Medulla oblongata (tissue), 1 donor: Measurements from ENCODE around the gene SFMBT1.
"Not testable (repeated sequence)": the region's sequence is repeated elsewhere in the genome, so short reads cannot be mapped to it uniquely, and the experiment has no call there.

Experiments
- DNase-seq: peaks from one replicate; pipeline ENCODE4 v3.0.0-alpha.2; 2015; ENCODE audit errors: extremely low spot score

Gene SFMBT1

GRCh38 chr3:53073553-53074365 is 27.9 kb upstream of the SFMBT1 start:
- DNase-seq: no peak

GRCh38 chr3:53072653-53073552 is 27.0 kb upstream of the SFMBT1 start:
- peak; percentile 85 for DNase-seq

GRCh38 chr3:53071882-53072431 is 26.1 kb upstream of the SFMBT1 start:
- no peak for DNase-seq

GRCh38 chr3:53069422-53070068 is 23.7 kb upstream of the SFMBT1 start:
- DNase-seq: no peak

- DNase-seq: no peak
Measured at GRCh38 chr3:53068176-53068575, 22.3 kb upstream of the SFMBT1 start.

- no peak for DNase-seq
Measured at GRCh38 chr3:53067567-53067966, 21.7 kb upstream of the SFMBT1 start.

GRCh38 chr3:53065841-53066480 is 20.1 kb upstream of the SFMBT1 start:
- DNase-seq: no peak

- DNase-seq: no peak
Measured at GRCh38 chr3:53062905-53063304, 17.0 kb upstream of the SFMBT1 start.

GRCh38 chr3:53056442-53056841 is 10.6 kb upstream of the SFMBT1 start:
- no peak for DNase-seq

GRCh38 chr3:53054233-53054632 is 8.4 kb upstream of the SFMBT1 start:
- not testable (repeated sequence) for DNase-seq

GRCh38 chr3:53051929-53052328 is 6.1 kb upstream of the SFMBT1 start:
- DNase-seq: no peak

GRCh38 chr3:53049987-53050386 is 4.1 kb upstream of the SFMBT1 start:
- no peak for DNase-seq

- DNase-seq: peak; percentile 65
Measured at GRCh38 chr3:53046171-53047170, 598 bp upstream of the SFMBT1 start.

- DNase-seq: peak; percentile 53
Measured at GRCh38 chr3:53044711-53045517, 959 bp downstream of the SFMBT1 start.

GRCh38 chr3:53044371-53044710 is 1.5 kb downstream of the SFMBT1 start:
- DNase-seq: peak; percentile 64

- no peak for DNase-seq
Measured at GRCh38 chr3:53043738-53044137, 2.1 kb downstream of the SFMBT1 start.

- no peak for DNase-seq
Measured at GRCh38 chr3:53042651-53043050, 3.2 kb downstream of the SFMBT1 start.

GRCh38 chr3:53040351-53040820 is 5.5 kb downstream of the SFMBT1 start:
- no peak for DNase-seq

- DNase-seq: no peak
Measured at GRCh38 chr3:53039376-53039752, 6.5 kb downstream of the SFMBT1 start.
